Natural killer cell treated with Interleukin-12 subunit alpha and Interleukin-12 subunit beta and Interleukin-15 and Interleukin-18, amount 100 ng/mL, for 72 hours (primary cell): ENCODE measurements around the gene DOLK. TPM values are rescaled to one million over a fixed set of nuclear protein-coding genes. Genes with fewer than 3 reads are reported as not detected.
"Not testable (repeated sequence)": the region's sequence is repeated elsewhere in the genome, so short reads cannot be mapped to it uniquely, and the experiment has no call there.

Source experiments
- ATAC-seq, 2 donors: fragments of 150-1000 bp; cut with Tn5 transposase in 1 of 2; sonication (Bioruptor Pico), chemical (Tn5 transposase) in 1 of 2; 2 replicates each; pipeline ENCODE4 v1.10.0; 2021
- DNase-seq: peaks from one replicate; pipeline ENCODE4 v3.0.0; 2022; ENCODE audit warnings: low spot score
- H3K27ac Mint-ChIP-seq, 2 donors: 1 replicate in 1 of 2; 2 replicates in 1 of 2; pipeline ENCODE4 v1.8.0; 2022; ENCODE audit warnings: mixed read lengths in 2 of 2, mild to moderate bottlenecking in 1 of 2, moderate library complexity in 1 of 2
- H3K27me3 Mint-ChIP-seq, 2 donors: 1 replicate in 1 of 2; 2 replicates in 1 of 2; pipeline ENCODE4 v1.8.0; 2022; ENCODE audit warnings: mixed read lengths in 2 of 2
- H3K36me3 Mint-ChIP-seq: one replicate; pipeline ENCODE4 v1.8.0; 2022; ENCODE audit warnings: mixed read lengths
- H3K4me1 Mint-ChIP-seq, 2 donors: 1 replicate in 1 of 2; 2 replicates in 1 of 2; pipeline ENCODE4 v1.8.0; 2022; ENCODE audit warnings: low read depth in 2 of 2, mixed read lengths in 2 of 2, mild to moderate bottlenecking in 1 of 2
- H3K4me3 Mint-ChIP-seq: one replicate; pipeline ENCODE4 v1.8.0; 2022; ENCODE audit warnings: mixed read lengths
- H3K9me3 Mint-ChIP-seq: 2 replicates; pipeline ENCODE4 v1.8.0; 2022; ENCODE audit warnings: mixed read lengths
- total RNA-seq, 2 donors: library from RNA; stranded (reverse); gene quantifications; one replicate each; pipeline ENCODE4 v1.2.3, GENCODE V29; 2022

Gene DOLK
- 10 to 100 TPM in 1 of 2 donors, 1 to 10 TPM in 1; 8.7 to 11.5 TPM for total RNA-seq

GRCh38 chr9:128947527-128948301 is at the start of gene DOLK, which contains the start of gene NUP188:
DOLK (minus strand) TSS chr9:128947603; CDS start chr9:128947303, 300 bp downstream.
NUP188 (plus strand) TSS chr9:128947699; CDS start chr9:128947720, 21 bp downstream.
- DNase-seq (peak; percentile 98), ATAC-seq (peak; percentile 91 to 92)
- peak within 1 kb of the TSS; percentile 97 for H3K4me3 Mint-ChIP-seq
- H3K9me3 Mint-ChIP-seq = no peaks in the 10 kb centered on the region
- no peaks in the 10 kb centered on the region for H3K27me3 Mint-ChIP-seq
- H3K36me3 Mint-ChIP-seq = peaks cover 5% of the 10 kb centered on the region
- peak within 1 kb of the TSS; percentile 98 to 99 for H3K27ac Mint-ChIP-seq
- peaks cover 23 to 30% of the 10 kb centered on the region in 2 donors for H3K4me1 Mint-ChIP-seq

- no peaks in the 10 kb centered on the region for H3K9me3 Mint-ChIP-seq
- no peak overlapping the region for H3K4me3 Mint-ChIP-seq
- DNase-seq (no peak), ATAC-seq (no peak)
- H3K36me3 Mint-ChIP-seq = peaks cover 35% of the 10 kb centered on the region
- no peak overlapping the region for H3K27ac Mint-ChIP-seq
- H3K4me1 Mint-ChIP-seq = peaks cover 0 to under 1% of the 10 kb centered on the region in 2 donors
- no peaks in the 10 kb centered on the region for H3K27me3 Mint-ChIP-seq
Observed at GRCh38 chr9:128995791-128996190, 48.4 kb upstream of the DOLK start.

GRCh38 chr9:128992995-128993394 is 45.6 kb upstream of the DOLK start:
- Mint-ChIP-seq H3K27me3 (no peaks in the 10 kb centered on the region), H3K27ac (no peak overlapping the region), H3K9me3 (no peaks in the 10 kb centered on the region), H3K4me3 (no peak overlapping the region), H3K4me1 (no peaks in the 10 kb centered on the region), H3K36me3 (peaks cover 42% of the 10 kb centered on the region)
- ATAC-seq = no peak
- DNase-seq = no peak

- no peaks in the 10 kb centered on the region for H3K4me1 Mint-ChIP-seq
- no peak overlapping the region for H3K4me3 Mint-ChIP-seq
- DNase-seq (no peak), ATAC-seq (no peak)
- no peak overlapping the region for H3K27ac Mint-ChIP-seq
- no peaks in the 10 kb centered on the region for H3K27me3 Mint-ChIP-seq
- H3K36me3 Mint-ChIP-seq = peaks cover 46% of the 10 kb centered on the region
- H3K9me3 Mint-ChIP-seq = no peaks in the 10 kb centered on the region
Observed at GRCh38 chr9:128987805-128988204, 40.4 kb upstream of the DOLK start.

- H3K27ac Mint-ChIP-seq = no peak overlapping the region
- H3K4me3 Mint-ChIP-seq = no peak overlapping the region
- H3K27me3 Mint-ChIP-seq = no peaks in the 10 kb centered on the region
- H3K4me1 Mint-ChIP-seq = no peaks in the 10 kb centered on the region
- DNase-seq = no peak
- peaks cover 42% of the 10 kb centered on the region for H3K36me3 Mint-ChIP-seq
- ATAC-seq = no peak
- no peaks in the 10 kb centered on the region for H3K9me3 Mint-ChIP-seq
Observed at GRCh38 chr9:128986671-128987070, 39.3 kb upstream of the DOLK start.

GRCh38 chr9:128983536-128983935 is 36.1 kb upstream of the DOLK start:
- Mint-ChIP-seq H3K36me3 (peaks cover 48% of the 10 kb centered on the region), H3K9me3 (no peaks in the 10 kb centered on the region), H3K4me3 (no peak overlapping the region), H3K27ac (no peak overlapping the region), H3K27me3 (no peaks in the 10 kb centered on the region), H3K4me1 (no peaks in the 10 kb centered on the region)
- no peak for ATAC-seq
- DNase-seq = no peak

- no peak for ATAC-seq
- no peak for DNase-seq
- Mint-ChIP-seq H3K4me1 (no peaks in the 10 kb centered on the region), H3K4me3 (no peak overlapping the region), H3K27ac (no peak overlapping the region), H3K9me3 (no peaks in the 10 kb centered on the region), H3K27me3 (no peaks in the 10 kb centered on the region), H3K36me3 (peaks cover 16% of the 10 kb centered on the region)
Observed at GRCh38 chr9:128979111-128979510, 31.7 kb upstream of the DOLK start.

- peaks cover 28% of the 10 kb centered on the region for H3K36me3 Mint-ChIP-seq
- DNase-seq = no peak
- H3K27me3 Mint-ChIP-seq = no peaks in the 10 kb centered on the region
- no peak for ATAC-seq
- no peak overlapping the region for H3K4me3 Mint-ChIP-seq
- no peaks in the 10 kb centered on the region for H3K4me1 Mint-ChIP-seq
- H3K9me3 Mint-ChIP-seq = no peaks in the 10 kb centered on the region
- H3K27ac Mint-ChIP-seq = no peak overlapping the region
Observed at GRCh38 chr9:128972956-128973355, 25.6 kb upstream of the DOLK start.

- H3K36me3 Mint-ChIP-seq = peaks cover 28% of the 10 kb centered on the region
- ATAC-seq (no peak), DNase-seq (no peak)
- H3K4me1 Mint-ChIP-seq = no peaks in the 10 kb centered on the region
- H3K9me3 Mint-ChIP-seq = no peaks in the 10 kb centered on the region
- no peaks in the 10 kb centered on the region for H3K27me3 Mint-ChIP-seq
- H3K4me3 Mint-ChIP-seq = no peak overlapping the region
- H3K27ac Mint-ChIP-seq = no peak overlapping the region
Observed at GRCh38 chr9:128969491-128969890, 22.1 kb upstream of the DOLK start.

- not testable (repeated sequence) for H3K27ac Mint-ChIP-seq, H3K4me1 Mint-ChIP-seq, ATAC-seq, H3K9me3 Mint-ChIP-seq, H3K27me3 Mint-ChIP-seq, H3K36me3 Mint-ChIP-seq, DNase-seq, H3K4me3 Mint-ChIP-seq
Observed at GRCh38 chr9:128961403-128961802, 14.0 kb upstream of the DOLK start.

- Mint-ChIP-seq H3K27ac (peak overlapping the region; percentile 98 to 99), H3K4me3 (peak overlapping the region; percentile 97), H3K36me3 (peaks cover 4% of the 10 kb centered on the region), H3K27me3 (no peaks in the 10 kb centered on the region), H3K4me1 (peaks cover 23 to 30% of the 10 kb centered on the region in 2 donors), H3K9me3 (no peaks in the 10 kb centered on the region)
- DNase-seq (no peak), ATAC-seq (no peak)
Observed at GRCh38 chr9:128947277-128947526, 201 bp downstream of the DOLK start.

GRCh38 chr9:128946571-128947276 is 679 bp downstream of the DOLK start:
- H3K4me1 Mint-ChIP-seq = peaks cover 23 to 30% of the 10 kb centered on the region in 2 donors
- H3K9me3 Mint-ChIP-seq = no peaks in the 10 kb centered on the region
- peaks cover 4% of the 10 kb centered on the region for H3K36me3 Mint-ChIP-seq
- no peaks in the 10 kb centered on the region for H3K27me3 Mint-ChIP-seq
- peak in 1 of 2 donors; percentile 31 for ATAC-seq
- no peak for DNase-seq
- peak overlapping the region; percentile 97 for H3K4me3 Mint-ChIP-seq
- peak overlapping the region; percentile 98 to 99 for H3K27ac Mint-ChIP-seq

GRCh38 chr9:128945798-128946501 is 1.5 kb downstream of the DOLK start:
- Mint-ChIP-seq H3K9me3 (no peaks in the 10 kb centered on the region), H3K4me3 (peak overlapping the region; percentile 97), H3K27me3 (no peaks in the 10 kb centered on the region), H3K36me3 (peaks cover 4% of the 10 kb centered on the region), H3K4me1 (peaks cover 23 to 30% of the 10 kb centered on the region in 2 donors), H3K27ac (peak overlapping the region; percentile 98 to 99)
- ATAC-seq (no peak), DNase-seq (no peak)

- not testable (repeated sequence) for H3K9me3 Mint-ChIP-seq, H3K36me3 Mint-ChIP-seq, ATAC-seq, H3K4me3 Mint-ChIP-seq, H3K27me3 Mint-ChIP-seq, DNase-seq
- Mint-ChIP-seq H3K27ac (peak overlapping the region in 1 of 2 donors; percentile 48), H3K4me1 (peaks cover 23 to 25% of the 10 kb centered on the region in 2 donors)
Observed at GRCh38 chr9:128944966-128945365, 2.4 kb downstream of the DOLK start.
